A673 (cell line): Measurements from ENCODE around the gene ATP5F1E.

Experiments
- EZH2 ChIP-seq: fragments of 200-600 bp; sonication (generic); IDR thresholded peaks from 2 replicates; pipeline ENCODE4 v1.6.1; 2017; ENCODE audit warnings: borderline replicate concordance, low read depth, mild to moderate bottlenecking, mixed read lengths, antibody characterized with exemption, low read length; ENCODE audit not compliant: poor library complexity, severe bottlenecking
- TF ChIP-seq, protein P1 (sequence below): fragments of 300-800, 200-600 bp; sonication (generic); conservative IDR thresholded peaks from 2 replicates; pipeline ENCODE4 v1.5.1; 2017; ENCODE audit warnings: low read depth, mild to moderate bottlenecking, antibody characterized with exemption, low read length, moderate library complexity, mixed read lengths

DNA sequence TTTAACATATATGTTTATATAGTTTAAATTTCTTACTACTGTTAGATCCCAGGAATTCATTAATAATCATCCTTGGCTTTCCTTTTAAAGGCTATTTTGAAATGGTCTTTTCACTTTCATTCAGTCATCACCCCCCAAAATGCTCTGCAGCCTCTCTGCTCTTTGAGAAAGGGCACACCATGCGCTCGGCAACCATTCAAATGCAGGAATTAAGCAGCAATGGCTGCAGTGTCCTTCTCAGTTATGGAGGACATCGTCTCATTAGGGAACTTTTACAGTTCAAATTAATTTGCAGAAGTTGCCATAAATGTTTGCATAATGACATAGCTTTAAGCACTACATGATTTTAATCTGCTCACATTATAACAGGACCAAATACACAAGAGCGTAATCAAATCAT is 6.6 kb downstream of the ATP5F1E start:
- TF ChIP-seq, protein P1, sequence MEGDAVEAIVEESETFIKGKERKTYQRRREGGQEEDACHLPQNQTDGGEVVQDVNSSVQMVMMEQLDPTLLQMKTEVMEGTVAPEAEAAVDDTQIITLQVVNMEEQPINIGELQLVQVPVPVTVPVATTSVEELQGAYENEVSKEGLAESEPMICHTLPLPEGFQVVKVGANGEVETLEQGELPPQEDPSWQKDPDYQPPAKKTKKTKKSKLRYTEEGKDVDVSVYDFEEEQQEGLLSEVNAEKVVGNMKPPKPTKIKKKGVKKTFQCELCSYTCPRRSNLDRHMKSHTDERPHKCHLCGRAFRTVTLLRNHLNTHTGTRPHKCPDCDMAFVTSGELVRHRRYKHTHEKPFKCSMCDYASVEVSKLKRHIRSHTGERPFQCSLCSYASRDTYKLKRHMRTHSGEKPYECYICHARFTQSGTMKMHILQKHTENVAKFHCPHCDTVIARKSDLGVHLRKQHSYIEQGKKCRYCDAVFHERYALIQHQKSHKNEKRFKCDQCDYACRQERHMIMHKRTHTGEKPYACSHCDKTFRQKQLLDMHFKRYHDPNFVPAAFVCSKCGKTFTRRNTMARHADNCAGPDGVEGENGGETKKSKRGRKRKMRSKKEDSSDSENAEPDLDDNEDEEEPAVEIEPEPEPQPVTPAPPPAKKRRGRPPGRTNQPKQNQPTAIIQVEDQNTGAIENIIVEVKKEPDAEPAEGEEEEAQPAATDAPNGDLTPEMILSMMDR, result no peak
- no peak for TF ChIP-seq EZH2
